GM12878 (cell line): Measurements from ENCODE around the gene ENDOU. TPM values are rescaled to one million over a fixed set of nuclear protein-coding genes. Genes with fewer than 3 reads are reported as not detected.

Source experiments
- ATAC-seq: fragments of 200-7000 bp; cut with Tn5 transposase; 3 replicates; pipeline ENCODE4 v1.9.1; 2020; ENCODE audit warnings: mild to moderate bottlenecking, moderate library complexity
- BruUV-seq: library from RNA; stranded (reverse); fragments of 400-500 nt; replicated peaks from 2 replicates; lab custom pipeline; 2021; lab: Mats Ljungman, UMichigan
- CTCF ChIA-PET: fragments of 300-600 bp; sonication (Branson Sonifier 250); formaldehyde crosslinking; extraction: SDS; loops from one replicate; lab custom pipeline; 2021; ENCODE audit warnings: inconsistent platforms; lab: Yijun Ruan, JAX
- POLR2A ChIA-PET: fragments of 350-600 bp; formaldehyde crosslinking; extraction: SDS; loops from one replicate; lab custom pipeline; 2021; ENCODE audit warnings: inconsistent platforms; lab: Charles Lee
- RAD21 ChIA-PET: fragments of 300-600 bp; sonication (Branson Sonifier 250); formaldehyde crosslinking; loops from one replicate; lab custom pipeline; 2023; ENCODE audit warnings: antibody characterized with exemption; ENCODE audit not compliant: unreplicated experiment; lab: Charles Lee
- SMC1A ChIA-PET: fragments of 300-600 bp; sonication (Branson Sonifier 250); formaldehyde crosslinking; loops from one replicate; lab custom pipeline; 2023; ENCODE audit not compliant: unreplicated experiment, uncharacterized antibody; lab: Charles Lee
- DNase-seq: peaks from one replicate; pipeline ENCODE4 v3.0.0-alpha.2; 2011; ENCODE audit warnings: low read depth, low spot score
- FAIRE-seq: peaks from 3 replicates; lab custom pipeline; 2011; peaks lifted over from hg19 to GRCh38; lab: Jason Lieb, UNC
- H2AFZ ChIP-seq: 2 replicates; pipeline ENCODE4 v1.6.0; 2011; ENCODE audit warnings: low read depth, low read length, control low read depth; ENCODE audit not compliant: control insufficient read depth
- H3K27ac ChIP-seq: 2 replicates; pipeline ENCODE4 v1.5.1; 2011; ENCODE audit warnings: control low read depth; ENCODE audit not compliant: control insufficient read depth, insufficient read depth
- H3K27me3 ChIP-seq, 2 experiments: replicated peaks in 1 of 2; 2 replicates each; pipeline versions ENCODE4 v1.6.0 to v1.6.1; 2011; ENCODE audit warnings: low read length in 1 of 2; ENCODE audit not compliant: control insufficient read depth in 2 of 2, insufficient read depth in 2 of 2
- H3K36me3 ChIP-seq, 2 experiments: 2 replicates each; pipeline ENCODE4 v1.5.1; 2011; ENCODE audit warnings: low read length in 1 of 2; ENCODE audit not compliant: control insufficient read depth in 2 of 2, insufficient read depth in 2 of 2
- H3K4me1 ChIP-seq: 2 replicates; pipeline ENCODE4 v1.6.1; 2011; ENCODE audit warnings: mild to moderate bottlenecking, low read length, moderate library complexity, mixed read lengths; ENCODE audit not compliant: control insufficient read depth, insufficient read depth
- H3K4me2 ChIP-seq: 2 replicates; pipeline ENCODE4 v1.6.0; 2011; ENCODE audit warnings: control low read depth; ENCODE audit not compliant: control insufficient read depth, insufficient read depth
- H3K4me3 ChIP-seq: fragments of 200-600 bp; sonication (generic); 2 replicates; pipeline ENCODE4 v1.5.1; 2016
- H3K79me2 ChIP-seq: 2 replicates; pipeline ENCODE4 v1.6.0; 2011; ENCODE audit warnings: low read length; ENCODE audit not compliant: control insufficient read depth, insufficient read depth
- H3K9ac ChIP-seq: 2 replicates; pipeline ENCODE4 v1.8.0; 2011; ENCODE audit warnings: low read length, control low read depth, mixed read lengths; ENCODE audit not compliant: control insufficient read depth, insufficient read depth
- H3K9me3 ChIP-seq: replicated peaks from 3 replicates; pipeline ENCODE4 v1.5.1; 2011; ENCODE audit warnings: mild to moderate bottlenecking, low read length; ENCODE audit not compliant: control insufficient read depth, insufficient read depth
- H4K20me1 ChIP-seq: 2 replicates; pipeline ENCODE4 v1.6.0; 2011; ENCODE audit not compliant: control insufficient read depth, insufficient read depth
- EED ChIP-seq: sonication (generic); IDR thresholded peaks from 2 replicates; pipeline ENCODE4 v1.6.1; 2016; ENCODE audit warnings: antibody characterized with exemption, low read depth
- FOXM1 ChIP-seq: IDR thresholded peaks from 2 replicates; pipeline ENCODE4 v1.6.1; 2012; ENCODE audit warnings: low read depth, mild to moderate bottlenecking, inconsistent platforms, low read length, moderate library complexity
- KDM1A ChIP-seq: fragments of 200-600 bp; sonication (generic); IDR thresholded peaks from 2 replicates; pipeline ENCODE4 v1.6.1; 2016; ENCODE audit warnings: borderline replicate concordance
- MTA3 ChIP-seq: IDR thresholded peaks from 2 replicates; pipeline ENCODE4 v1.6.1; 2012; ENCODE audit warnings: low read length, inconsistent platforms, borderline replicate concordance
- NFYB ChIP-seq: IDR thresholded peaks from 2 replicates; pipeline ENCODE4 v1.6.1; 2011; ENCODE audit warnings: low read depth, mild to moderate bottlenecking, low read length, improper control_type of control experiment, moderate library complexity; ENCODE audit not compliant: insufficient read depth
- NR2C2 ChIP-seq: IDR thresholded peaks from 2 replicates; pipeline ENCODE4 v1.6.1; 2011; ENCODE audit warnings: borderline replicate concordance, low read depth; ENCODE audit not compliant: control insufficient read depth, insufficient read length
- RAD51 ChIP-seq: fragments of 450-650 bp; IDR thresholded peaks from 2 replicates; pipeline ENCODE4 v1.6.1; 2016; ENCODE audit warnings: moderate library complexity, mild to moderate bottlenecking, inconsistent platforms
- SREBF2 ChIP-seq: IDR thresholded peaks from 2 replicates; pipeline ENCODE4 v1.6.1; 2012; ENCODE audit warnings: mild to moderate bottlenecking, low read length
- TCF7 ChIP-seq: IDR thresholded peaks from 2 replicates; pipeline ENCODE4 v1.6.1; 2014; ENCODE audit warnings: antibody characterized with exemption, borderline replicate concordance
- ZNF622 ChIP-seq: fragments of 450-650 bp; IDR thresholded peaks from 2 replicates; pipeline ENCODE4 v1.6.1; 2017; ENCODE audit warnings: mild to moderate bottlenecking, inconsistent platforms
- WGBS: methylation state at CpG from one replicate; pipeline ENCODE4 v1.1.6; 2016; ENCODE audit warnings: low lambda C conversion rate; ENCODE audit not compliant: insufficient replicate concordance, insufficient coverage; ENCODE audit errors: missing lambda C conversion rate; 5-methylcytosine and 5-hydroxymethylcytosine counted together
- in situ Hi-C: fragments of 300-500 bp; cut with MboI; formaldehyde crosslinking; loops from 9 replicates; pipeline ENCODE4 v1.14.3; 2018; ENCODE audit warnings: mixed read lengths
- intact Hi-C: fragments of 100-400 bp; cut with micrococcal nuclease; formaldehyde crosslinking; loops from one replicate; pipeline ENCODE4 v1.14.2; 2022; ENCODE audit not compliant: unreplicated experiment
- polyA plus RNA-seq, 11 experiments: library from polyadenylated mRNA; depleted of rRNA in 4 of 11; unstranded in 6 of 11; stranded (reverse) in 5 of 11; fragments of >200 nt; fragmentation: Nextera tagmentation in 4 of 11; fragmentation: Illumina TruSeq in 1 of 11; extraction: Ambion mirVana in 4 of 11; extraction: Trizol in 1 of 11; gene quantifications; 1 replicate in 1 of 11; 2 replicates in 10 of 11; pipeline versions ENCODE4 v1.2.1 to v1.2.3, GENCODE V29; 2011 to 2016; ENCODE audit warnings: inconsistent platforms in 2 of 11, missing spikeins in 2 of 11, low read depth in 1 of 11
- total RNA-seq, 4 experiments: library from RNA; depleted of rRNA in 3 of 4; stranded (reverse); fragments of >200 nt in 3 of 4; fragmentation: Illumina TruSeq in 1 of 4; extraction: Trizol in 1 of 4; gene quantifications; 2 replicates each; pipeline versions ENCODE4 v1.2.1 to v1.2.3, GENCODE V29; 2013 to 2021

ENDOU gene
- total and polyA plus RNA-seq, 10 of the 15 experiments (the other 5 are each of a cell fraction or from before 2014, with no cell fraction given): 0.03 to 0.17 (median 0.10) TPM; not detected in 4

- no peaks in the 10 kb centered on the region for H3K79me2 ChIP-seq
- POLR2A ChIA-PET: no interaction called here
- TF ChIP-seq MTA3 (no peak), RAD51 (no peak), SREBF2 (no peak), NR2C2 (no peak), TCF7 (no peak), EED (no peak), NFYB (no peak), ZNF622 (no peak), KDM1A (no peak), FOXM1 (no peak)
- TF ChIP-seq, all 136 proteins: peak for 0
- intact Hi-C loops: no loop called here
- DNase-seq (no peak), FAIRE-seq (no peak), ATAC-seq (no peak)
- Histone ChIP-seq H4K20me1 (no peaks in the 10 kb centered on the region), H2AFZ (no peak overlapping the region), H3K27ac (no peak overlapping the region), H3K27me3 (no peaks in the 10 kb centered on the region), H3K9ac (no peak overlapping the region), H3K4me3 (no peak overlapping the region), H3K4me2 (no peak overlapping the region), H3K4me1 (peaks cover 37% of the 10 kb centered on the region), H3K36me3 (no peaks in the 10 kb centered on the region), H3K9me3 (no peaks in the 10 kb centered on the region)
- ChIA-PET SMC1A (interaction anchor here (10.3 to 12.2 kb wide), 2 partner anchors 8 to 16 kb away, joined by 97 to 277 read pairs; no protein-coding TSS in a partner anchor), CTCF (interaction anchor here (9.4 to 14.5 kb wide), 3 partner anchors 8 to 36 kb away, joined by 86 to 507 read pairs (median 166); partner anchors contain the start of gene SLC48A1), RAD21 (interaction anchor here (12.6 kb wide), 1 partner anchor 10 kb away, joined by 237 read pairs; no protein-coding TSS in a partner anchor)
- BruUV-seq: no TSS peak
- 86% methylated on average over 7 of the region's 7 CpGs for WGBS
- in situ Hi-C loops: no loop called here
Observed at GRCh38 chr12:47752552-47752951, 27.3 kb upstream of the ENDOU start.
